Sigmoid colon (tissue), 7 donors: ENCODE measurements around the gene CUZD1. TPM values are rescaled to one million over a fixed set of nuclear protein-coding genes. Genes with fewer than 3 reads are reported as not detected.
"Not testable (repeated sequence)": the region's sequence is repeated elsewhere in the genome, so short reads cannot be mapped to it uniquely, and the experiment has no call there.

Experiments used
- DNase-seq: peaks from one replicate; pipeline ENCODE4 v3.0.0-alpha.2; 2019
- H3K27ac ChIP-seq, 4 donors: fragments of 200-600 bp; sonication (generic); one replicate each; pipeline ENCODE4 v1.5.1; 2016 to 2019; ENCODE audit warnings: mild to moderate bottlenecking in 1 of 4
- H3K27me3 ChIP-seq, 3 donors: fragments of 200-600 bp; sonication (generic); one replicate each; pipeline ENCODE4 v1.5.1; 2019; ENCODE audit warnings: mild to moderate bottlenecking in 1 of 3
- H3K36me3 ChIP-seq, 4 donors: fragments of 200-600 bp; sonication (generic); one replicate each; pipeline ENCODE4 v1.5.1; 2016 to 2019
- H3K4me1 ChIP-seq, 4 donors: fragments of 200-600 bp; sonication (generic); one replicate each; pipeline ENCODE4 v1.5.1; 2017 to 2019
- H3K4me3 ChIP-seq, 4 donors: fragments of 200-600 bp; sonication (generic); one replicate each; pipeline ENCODE4 v1.5.1; 2017 to 2019; ENCODE audit warnings: mild to moderate bottlenecking in 2 of 4, moderate library complexity in 1 of 4
- H3K9me3 ChIP-seq, 4 donors: fragments of 200-600 bp in 3 of 4; sonication (generic) in 3 of 4; one replicate each; pipeline versions ENCODE4 v1.5.1 to v1.6.1; 2013 to 2019
- EP300 ChIP-seq, 4 donors: sonication (generic); formaldehyde crosslinking; IDR thresholded peaks; one replicate each; pipeline ENCODE4 v1.6.1; 2017; ENCODE audit warnings: antibody characterized with exemption in 4 of 4
- POLR2A ChIP-seq, 2 donors: fragments of 450-650 bp; IDR thresholded peaks; one replicate each; pipeline ENCODE4 v1.6.1; 2016; ENCODE audit warnings: antibody characterized with exemption in 2 of 2, mild to moderate bottlenecking in 2 of 2, moderate library complexity in 2 of 2
- POLR2AphosphoS5 ChIP-seq, 4 donors: sonication (generic); formaldehyde crosslinking; IDR thresholded peaks; one replicate each; pipeline ENCODE4 v1.6.1; 2017; ENCODE audit warnings: antibody characterized with exemption in 4 of 4
- WGBS, 2 donors: extraction: QIAGEN DNeasy Blood & Tissue Kit; methylation state at CpG; one replicate each; pipeline ENCODE4 v1.1.7; 2013; 5-methylcytosine and 5-hydroxymethylcytosine counted together
- intact Hi-C: fragments of 100-400 bp; cut with DNase I; formaldehyde crosslinking; loops from one replicate; pipeline ENCODE4 v1.15.1; 2023
- polyA plus RNA-seq, 3 donors: library from polyadenylated mRNA; stranded (reverse); fragments of 200-250 nt; gene quantifications; one replicate each; pipeline ENCODE4 v1.2.3, GENCODE V29; 2013
- total RNA-seq, 4 donors: library from RNA; depleted of rRNA; stranded (reverse); fragments of >200 nt; gene quantifications; one replicate each; pipeline ENCODE4 v1.1.0, GENCODE V29; 2016
- TF ChIP-seq, protein P1 (sequence below), 4 experiments: fragments of 450-650 bp in 3 of 4; fragments of 200-600 bp in 1 of 4; IDR thresholded peaks; one replicate each; pipeline ENCODE4 v1.5.1; 2016 to 2019; ENCODE audit warnings: antibody characterized with exemption in 4 of 4, mild to moderate bottlenecking in 3 of 4, moderate library complexity in 2 of 4
- donor health status: healthy with polysubstance abuse.
- donor health status: Bipolar disorder and iron deficiency.
- donor health status: healthy.

Gene CUZD1
- total and polyA plus RNA-seq, 7 donors = 0.36 to 4.2 (median 0.60) TPM; not detected in 3

DNA sequence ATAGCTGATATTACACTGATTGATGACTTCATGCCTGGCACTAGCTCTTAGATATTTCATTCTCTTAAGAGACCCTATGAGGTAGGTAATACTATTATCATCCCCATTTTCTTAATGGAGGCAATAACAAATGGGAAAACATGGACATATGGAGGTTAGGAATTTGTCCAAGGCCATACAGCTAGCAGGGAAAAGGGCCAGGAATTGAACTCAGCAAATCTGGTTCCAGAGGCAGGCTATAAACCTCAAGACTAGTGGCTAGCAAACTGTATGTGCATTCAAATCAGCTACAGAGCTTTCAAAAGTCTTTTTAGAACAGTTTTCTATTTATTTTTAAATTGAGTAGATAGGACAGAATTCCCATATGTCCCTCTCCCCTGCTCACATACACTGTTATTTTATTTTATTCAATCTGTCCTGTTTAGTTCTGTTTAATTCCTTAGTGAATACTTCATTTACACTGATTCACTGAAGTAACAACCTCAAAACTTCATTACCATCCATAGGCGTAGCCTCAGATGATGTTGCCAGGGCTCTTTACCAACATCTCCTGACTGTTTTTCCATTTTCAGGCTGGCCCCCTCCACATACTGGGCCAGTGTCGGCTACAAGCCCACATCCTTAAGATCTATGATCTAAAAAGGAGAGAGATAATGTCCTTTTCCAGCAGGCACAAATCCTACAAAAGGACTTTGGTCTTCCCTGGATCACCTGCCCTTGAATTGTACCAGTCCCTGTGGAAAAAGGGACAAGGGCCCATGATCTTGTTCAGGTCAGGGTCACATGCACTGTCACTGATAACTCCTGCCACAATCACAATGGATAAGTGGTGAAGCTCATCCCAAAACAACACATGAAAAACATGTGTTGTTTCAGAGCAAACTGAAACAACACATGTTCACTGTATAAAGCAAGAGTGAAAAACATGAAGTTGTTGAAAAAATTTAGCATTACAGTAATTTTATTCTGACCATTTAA is 17.8 kb upstream of the CUZD1 start:
- DNase-seq = no peak
- no peaks in the 10 kb centered on the region for H3K4me1 ChIP-seq
- H3K36me3 ChIP-seq = no peaks in the 10 kb centered on the region
- WGBS, 2 donors = 94 to 99% methylated on average over 2 of the region's 2 CpGs
- no peak for TF ChIP-seq POLR2A (IDR thresholded peaks at IDR 0.05)
- H3K9me3 ChIP-seq = no peaks in the 10 kb centered on the region
- no peaks in the 10 kb centered on the region for H3K27me3 ChIP-seq
- intact Hi-C loops = no loop called here
- H3K4me3 ChIP-seq = no peak overlapping the region
- no peak overlapping the region for H3K27ac ChIP-seq

- no peak for DNase-seq
- H3K27me3 ChIP-seq = no peaks in the 10 kb centered on the region
These were observed 16.1 kb upstream of the CUZD1 start for GRCh38 chr10:122861711-122862161.

GRCh38 chr10:122859527-122859926 is 13.9 kb upstream of the CUZD1 start:
- Histone ChIP-seq H3K4me1 (no peaks in the 10 kb centered on the region), H3K4me3 (no peak overlapping the region), H3K36me3 (peaks cover 0 to 5% (median 0%) of the 10 kb centered on the region in 4 donors), H3K9me3 (no peaks in the 10 kb centered on the region), H3K27ac (no peak overlapping the region), H3K27me3 (no peaks in the 10 kb centered on the region)
- no peak for DNase-seq
- 70 to 96% methylated on average over 1 of the region's 1 CpG for WGBS, 2 donors
- intact Hi-C loops = no loop called here
- TF ChIP-seq POLR2A (IDR thresholded peaks at IDR 0.05) (no peak), EP300 (IDR thresholded peaks at IDR 0.05) (no peak), POLR2AphosphoS5 (IDR thresholded peaks at IDR 0.05) (no peak)
- TF ChIP-seq, protein P1, sequence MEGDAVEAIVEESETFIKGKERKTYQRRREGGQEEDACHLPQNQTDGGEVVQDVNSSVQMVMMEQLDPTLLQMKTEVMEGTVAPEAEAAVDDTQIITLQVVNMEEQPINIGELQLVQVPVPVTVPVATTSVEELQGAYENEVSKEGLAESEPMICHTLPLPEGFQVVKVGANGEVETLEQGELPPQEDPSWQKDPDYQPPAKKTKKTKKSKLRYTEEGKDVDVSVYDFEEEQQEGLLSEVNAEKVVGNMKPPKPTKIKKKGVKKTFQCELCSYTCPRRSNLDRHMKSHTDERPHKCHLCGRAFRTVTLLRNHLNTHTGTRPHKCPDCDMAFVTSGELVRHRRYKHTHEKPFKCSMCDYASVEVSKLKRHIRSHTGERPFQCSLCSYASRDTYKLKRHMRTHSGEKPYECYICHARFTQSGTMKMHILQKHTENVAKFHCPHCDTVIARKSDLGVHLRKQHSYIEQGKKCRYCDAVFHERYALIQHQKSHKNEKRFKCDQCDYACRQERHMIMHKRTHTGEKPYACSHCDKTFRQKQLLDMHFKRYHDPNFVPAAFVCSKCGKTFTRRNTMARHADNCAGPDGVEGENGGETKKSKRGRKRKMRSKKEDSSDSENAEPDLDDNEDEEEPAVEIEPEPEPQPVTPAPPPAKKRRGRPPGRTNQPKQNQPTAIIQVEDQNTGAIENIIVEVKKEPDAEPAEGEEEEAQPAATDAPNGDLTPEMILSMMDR (IDR thresholded peaks at IDR 0.05) = no peak

More at GRCh38 chr10:122861711-122862161, 16.1 kb upstream of the CUZD1 start:
- H3K9me3 ChIP-seq = no peaks in the 10 kb centered on the region
- no peak overlapping the region for H3K4me3 ChIP-seq
- intact Hi-C loops = no loop called here
- no peak for TF ChIP-seq EP300 (IDR thresholded peaks at IDR 0.05)
- TF ChIP-seq, protein P1 (IDR thresholded peaks at IDR 0.05) = no peak
- TF ChIP-seq POLR2AphosphoS5 (IDR thresholded peaks at IDR 0.05) = no peak
- no peak for TF ChIP-seq POLR2A (IDR thresholded peaks at IDR 0.05)
- no peaks in the 10 kb centered on the region for H3K4me1 ChIP-seq
- H3K36me3 ChIP-seq = no peaks in the 10 kb centered on the region
- no peak overlapping the region for H3K27ac ChIP-seq
- WGBS, 2 donors = 72 to 84% methylated on average over 1 of the region's 1 CpG

- WGBS, 2 donors = 92 to 93% methylated on average over 5 of the region's 5 CpGs
- peaks cover 0 to 13% (median 3%) of the 10 kb centered on the region in 4 donors for H3K36me3 ChIP-seq
- H3K27me3 ChIP-seq, H3K9me3 ChIP-seq, DNase-seq, intact Hi-C loops, H3K4me3 ChIP-seq, H3K4me1 ChIP-seq, H3K27ac ChIP-seq: not testable (repeated sequence)
These were observed 12.4 kb upstream of the CUZD1 start for GRCh38 chr10:122858042-122858441.

DNA sequence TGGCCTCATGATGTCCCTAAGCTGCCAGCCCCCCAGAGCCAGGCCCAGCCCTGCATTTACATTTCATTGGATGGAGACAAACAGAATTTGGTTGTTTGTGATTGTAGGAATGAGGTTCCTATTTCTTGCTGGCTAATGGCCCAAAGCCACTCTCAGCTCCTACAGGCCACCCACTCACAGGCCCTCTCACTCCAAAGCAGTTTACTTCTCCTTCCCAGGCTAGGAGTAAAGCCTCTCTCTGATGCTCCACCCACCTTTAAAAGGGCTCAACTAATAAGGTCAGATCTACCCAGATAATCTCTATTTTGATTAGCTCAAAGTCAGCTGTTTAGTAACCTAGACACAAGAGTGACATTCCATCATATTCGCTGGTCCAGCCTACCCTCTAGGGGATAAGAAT is 11.2 kb upstream of the CUZD1 start:
- TF ChIP-seq POLR2AphosphoS5 (IDR thresholded peaks at IDR 0.05) (no peak), POLR2A (IDR thresholded peaks at IDR 0.05) (no peak), EP300 (IDR thresholded peaks at IDR 0.05) (no peak)
- TF ChIP-seq, protein P1 (IDR thresholded peaks at IDR 0.05) = no peak
- Histone ChIP-seq H3K27me3 (no peaks in the 10 kb centered on the region), H3K9me3 (no peaks in the 10 kb centered on the region), H3K4me1 (no peaks in the 10 kb centered on the region), H3K4me3 (no peak overlapping the region), H3K27ac (no peak overlapping the region), H3K36me3 (peaks cover 0 to 22% (median 5%) of the 10 kb centered on the region in 4 donors)
- WGBS, 2 donors = 91 to 95% methylated on average over 1 of the region's 1 CpG
- DNase-seq = no peak
- intact Hi-C loops = no loop called here
